Measurements from ENCODE around the gene DPYD.
"Not testable (repeated sequence)": the region's sequence is repeated elsewhere in the genome, so short reads cannot be mapped to it uniquely, and the experiment has no call there.

Gene DPYD

GRCh38 chr1:97277891-97278654 is 642.8 kb downstream of the DPYD start:
- DNase-seq (ENCODE audit: low read depth in 2 of 2) = no peak

GRCh38 chr1:97271916-97272788 is 648.7 kb downstream of the DPYD start:
- DNase-seq (ENCODE audit: low read depth in 2 of 2) = no peak

GRCh38 chr1:97270508-97271307 is 650.1 kb downstream of the DPYD start:
- DNase-seq (ENCODE audit: low read depth in 2 of 2) = no peak

- no peak for DNase-seq (ENCODE audit: low read depth in 2 of 2)
Measured at GRCh38 chr1:97265630-97266029, 655.2 kb downstream of the DPYD start.

GRCh38 chr1:97262842-97263241 is 658.0 kb downstream of the DPYD start:
- no peak for DNase-seq (ENCODE audit: low read depth in 2 of 2)

- no peak for DNase-seq (ENCODE audit: low read depth in 2 of 2)
Measured at GRCh38 chr1:97258597-97258996, 662.2 kb downstream of the DPYD start.

- no peak for DNase-seq (ENCODE audit: low read depth in 2 of 2)
Measured at GRCh38 chr1:97254731-97255463, 665.9 kb downstream of the DPYD start.

GRCh38 chr1:97252925-97253324 is 667.9 kb downstream of the DPYD start:
- DNase-seq (ENCODE audit: low read depth in 2 of 2) = no peak

- no peak for DNase-seq (ENCODE audit: low read depth in 2 of 2)
Measured at GRCh38 chr1:97252076-97252475, 668.8 kb downstream of the DPYD start.

- no peak for DNase-seq (ENCODE audit: low read depth in 2 of 2)
Measured at GRCh38 chr1:97247196-97247595, 673.6 kb downstream of the DPYD start.

- no peak for DNase-seq (ENCODE audit: low read depth in 2 of 2)
Measured at GRCh38 chr1:97245682-97246081, 675.2 kb downstream of the DPYD start.

GRCh38 chr1:97245026-97245425 is 675.8 kb downstream of the DPYD start:
- no peak for DNase-seq (ENCODE audit: low read depth in 2 of 2)

- DNase-seq (ENCODE audit: low read depth in 2 of 2) = no peak
Measured at GRCh38 chr1:97243973-97244560, 676.8 kb downstream of the DPYD start.

GRCh38 chr1:97238816-97239215 is 682.0 kb downstream of the DPYD start:
- DNase-seq (ENCODE audit: low read depth in 2 of 2) = no peak

GRCh38 chr1:97231354-97231753 is 689.5 kb downstream of the DPYD start:
- DNase-seq (ENCODE audit: low read depth in 2 of 2) = not testable (repeated sequence)

- DNase-seq (ENCODE audit: low read depth in 2 of 2) = no peak
Measured at GRCh38 chr1:97212671-97213070, 708.2 kb downstream of the DPYD start.

GRCh38 chr1:97210307-97210706 is 710.5 kb downstream of the DPYD start:
- DNase-seq (ENCODE audit: low read depth in 2 of 2) = no peak

- DNase-seq (ENCODE audit: low read depth in 2 of 2) = no peak
Measured at GRCh38 chr1:97209381-97209957, 711.4 kb downstream of the DPYD start.

GRCh38 chr1:97207868-97208267 is 713.0 kb downstream of the DPYD start:
- no peak for DNase-seq (ENCODE audit: low read depth in 2 of 2)

GRCh38 chr1:97204468-97204867 is 716.4 kb downstream of the DPYD start:
- no peak for DNase-seq (ENCODE audit: low read depth in 2 of 2)
